ENCODE measurements around the gene CCDC137. TPM values are rescaled to one million over a fixed set of nuclear protein-coding genes. Genes with fewer than 3 reads are reported as not detected.
A peak's percentile ranks its signal among the peaks of the same experiment; 100 is the strongest.

CCDC137 gene
- total RNA-seq, 2 donors from 2014 or later: 18.5 to 27.7 TPM

- TF ChIP-seq POLR2A (IDR thresholded peaks at IDR 0.05) (no peak), CTCF (IDR thresholded peaks at IDR 0.05) (no peak)
- no peak for DNase-seq (ENCODE audit: low spot score)
- intact Hi-C loops (cut with DNase I): no loop called here
- Histone ChIP-seq H3K4me3 (no peak overlapping the region), H3K36me3 (peaks cover 19 to 41% of the 10 kb centered on the region in 2 donors), H3K4me1 (replicated peaks) (peaks cover 5% of the 10 kb centered on the region), H3K27me3 (replicated peaks; ENCODE audit: insufficient read depth) (no peaks in the 10 kb centered on the region), H3K9me3 (no peaks in the 10 kb centered on the region), H3K27ac (no peak overlapping the region)
- 89% methylated on average over 35 of the region's 40 CpGs for WGBS
These were observed 29.8 kb downstream of the CCDC137 start for GRCh38 chr17:81696218-81696941.

GRCh38 chr17:81697261-81698044, 30.9 kb downstream of the CCDC137 start:
- TF ChIP-seq CTCF (IDR thresholded peaks at IDR 0.05): no peak
- no peak for TF ChIP-seq POLR2A (IDR thresholded peaks at IDR 0.05)
- TF ChIP-seq POLR2AphosphoS5 (IDR thresholded peaks at IDR 0.05): no peak
- H3K4me1 ChIP-seq (replicated peaks): peaks cover 16% of the 10 kb centered on the region
- peaks cover 19 to 31% of the 10 kb centered on the region in 2 donors for H3K36me3 ChIP-seq
- no peaks in the 10 kb centered on the region for H3K27me3 ChIP-seq (replicated peaks; ENCODE audit: insufficient read depth)
- H3K9me3 ChIP-seq: no peaks in the 10 kb centered on the region
- intact Hi-C loops (cut with DNase I): no loop called here
- no peak for DNase-seq (ENCODE audit: low spot score)
- WGBS: 85% methylated on average over 25 of the region's 25 CpGs
- no peak overlapping the region for H3K4me3 ChIP-seq
- H3K27ac ChIP-seq: no peak overlapping the region

DNA sequence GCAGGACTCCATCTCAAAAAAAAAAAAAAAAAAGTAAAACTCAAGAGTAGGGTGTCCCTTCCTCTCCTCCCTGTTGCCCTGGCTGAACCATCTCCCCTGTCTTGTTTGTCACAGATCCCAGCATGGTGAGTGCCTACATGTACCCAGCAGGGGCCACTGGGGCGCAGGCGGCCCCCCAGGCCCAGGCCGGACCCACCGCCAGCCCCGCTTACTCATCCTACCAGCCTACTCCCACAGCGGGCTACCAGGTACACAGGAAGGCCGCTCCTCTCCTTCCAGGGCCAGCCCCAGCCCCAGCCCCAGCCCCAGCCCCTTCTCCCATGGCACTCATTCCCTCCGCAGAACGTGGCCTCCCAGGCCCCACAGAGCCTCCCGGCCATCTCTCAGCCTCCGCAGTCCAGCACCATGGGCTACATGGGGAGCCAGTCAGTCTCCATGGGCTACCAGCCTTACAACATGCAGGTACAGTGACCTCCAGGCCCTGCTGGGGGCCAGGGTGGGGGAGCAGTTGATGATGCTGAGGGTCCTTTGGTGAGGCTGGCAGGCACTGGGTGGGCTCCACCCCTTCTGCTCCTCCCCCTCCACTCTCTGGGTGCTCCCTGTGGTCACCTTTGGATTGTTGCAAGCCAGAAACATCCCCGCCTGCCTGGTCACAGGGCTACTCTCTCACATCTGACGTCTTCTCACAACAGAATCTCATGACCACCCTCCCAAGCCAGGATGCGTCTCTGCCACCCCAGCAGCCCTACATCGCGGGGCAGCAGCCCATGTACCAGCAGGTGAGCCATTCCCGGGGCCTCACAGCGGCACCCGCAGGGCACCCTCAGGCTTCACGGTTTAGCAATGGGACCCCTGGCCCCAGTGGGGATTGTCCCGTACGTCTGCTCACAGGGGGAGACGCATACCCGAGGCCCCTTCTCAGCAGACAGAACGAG, 34.1 kb downstream of the CCDC137 start:
- Histone ChIP-seq H3K27me3 (replicated peaks; ENCODE audit: insufficient read depth) (no peaks in the 10 kb centered on the region), H3K4me1 (replicated peaks) (peaks cover 25% of the 10 kb centered on the region), H3K27ac (no peak overlapping the region), H3K36me3 (peaks cover 6 to 15% of the 10 kb centered on the region in 2 donors), H3K9me3 (no peaks in the 10 kb centered on the region), H3K4me3 (no peak overlapping the region)
- DNase-seq (ENCODE audit: low spot score): no peak
- TF ChIP-seq CTCF (IDR thresholded peaks at IDR 0.05): no peak
- TF ChIP-seq POLR2AphosphoS5 (IDR thresholded peaks at IDR 0.05): no peak
- TF ChIP-seq POLR2A (IDR thresholded peaks at IDR 0.05): no peak
- intact Hi-C loops (cut with DNase I): no loop called here
- 86% methylated on average over 25 of the region's 25 CpGs for WGBS

DNA sequence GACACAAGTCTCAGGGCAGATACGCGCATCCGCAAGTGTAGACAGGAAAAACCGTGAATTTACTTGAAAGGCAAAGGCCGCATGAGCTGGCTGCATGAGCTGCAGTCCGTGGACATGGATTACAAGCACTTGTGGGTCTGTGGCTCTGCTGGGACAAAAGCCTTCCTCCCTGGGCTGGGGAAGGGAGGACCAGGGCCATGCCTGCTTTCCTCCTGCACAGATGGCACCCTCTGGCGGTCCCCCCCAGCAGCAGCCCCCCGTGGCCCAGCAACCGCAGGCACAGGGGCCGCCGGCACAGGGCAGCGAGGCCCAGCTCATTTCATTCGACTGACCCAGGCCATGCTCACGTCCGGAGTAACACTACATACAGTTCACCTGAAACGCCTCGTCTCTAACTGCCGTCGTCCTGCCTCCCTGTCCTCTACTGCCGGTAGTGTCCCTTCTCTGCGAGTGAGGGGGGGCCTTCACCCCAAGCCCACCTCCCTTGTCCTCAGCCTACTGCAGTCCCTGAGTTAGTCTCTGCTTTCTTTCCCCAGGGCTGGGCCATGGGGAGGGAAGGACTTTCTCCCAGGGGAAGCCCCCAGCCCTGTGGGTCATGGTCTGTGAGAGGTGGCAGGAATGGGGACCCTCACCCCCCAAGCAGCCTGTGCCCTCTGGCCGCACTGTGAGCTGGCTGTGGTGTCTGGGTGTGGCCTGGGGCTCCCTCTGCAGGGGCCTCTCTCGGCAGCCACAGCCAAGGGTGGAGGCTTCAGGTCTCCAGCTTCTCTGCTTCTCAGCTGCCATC, 34.9 kb downstream of the CCDC137 start:
- DNase-seq (ENCODE audit: low spot score): no peak
- intact Hi-C loops (cut with DNase I): no loop called here
- H3K4me3 ChIP-seq: peak overlapping the region; percentile 73 to 95
- TF ChIP-seq POLR2AphosphoS5 (IDR thresholded peaks at IDR 0.05): no peak
- TF ChIP-seq POLR2A (IDR thresholded peaks at IDR 0.05): no peak
- TF ChIP-seq CTCF (IDR thresholded peaks at IDR 0.05): no peak
- peaks cover 5 to 6% of the 10 kb centered on the region in 2 donors for H3K36me3 ChIP-seq
- H3K27me3 ChIP-seq (replicated peaks; ENCODE audit: insufficient read depth): no peaks in the 10 kb centered on the region
- peak overlapping the region in 1 of 2 donors; percentile 96 for H3K27ac ChIP-seq
- no peaks in the 10 kb centered on the region for H3K9me3 ChIP-seq
- peaks cover 25% of the 10 kb centered on the region for H3K4me1 ChIP-seq (replicated peaks)
- WGBS: 69% methylated on average over 23 of the region's 23 CpGs

Data from prostate gland (tissue), 2 donors.